Measurements from ENCODE around the gene FAM187B.
A peak's percentile ranks its signal among the peaks of the same experiment; 100 is the strongest.
"Not testable (repeated sequence)": the region's sequence is repeated elsewhere in the genome, so short reads cannot be mapped to it uniquely, and the experiment has no call there.

The FAM187B gene

GRCh38 chr19:35261356-35262100, 33.0 kb upstream of the FAM187B start:
- no peak for DNase-seq

DNA sequence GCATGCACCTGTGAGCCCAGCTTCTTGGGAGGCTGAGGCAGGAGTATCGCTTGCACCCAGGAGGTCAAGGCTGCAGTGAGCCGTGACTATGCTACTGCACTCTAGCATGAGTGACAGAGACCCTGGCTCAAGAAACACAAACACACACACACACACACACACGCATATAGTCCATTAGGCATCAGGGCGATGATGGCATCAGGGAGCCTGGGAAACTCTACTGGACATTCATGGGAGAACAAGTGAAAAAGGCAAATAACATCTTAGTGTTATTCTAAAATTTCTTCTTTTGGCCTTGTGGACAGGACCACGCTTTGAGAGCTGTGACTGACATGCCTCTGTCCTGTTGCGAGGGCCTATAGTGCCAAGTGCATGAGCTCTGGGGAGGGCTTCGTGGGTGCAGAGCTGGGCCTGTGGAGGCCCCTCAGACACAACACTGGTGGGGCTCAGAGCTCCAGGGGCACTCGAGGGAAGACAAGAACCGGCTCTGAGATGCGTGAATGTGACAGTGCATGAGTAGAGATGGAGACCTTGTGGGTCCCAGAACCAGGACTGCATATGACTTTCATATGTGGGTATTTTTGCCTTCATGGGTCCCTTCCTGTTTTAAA, 32.3 kb upstream of the FAM187B start:
- no peak for DNase-seq

- DNase-seq, result no peak
Observed at GRCh38 chr19:35257113-35257461, 28.5 kb upstream of the FAM187B start.

GRCh38 chr19:35256566-35256965, 28.0 kb upstream of the FAM187B start:
- no peak for DNase-seq

DNA sequence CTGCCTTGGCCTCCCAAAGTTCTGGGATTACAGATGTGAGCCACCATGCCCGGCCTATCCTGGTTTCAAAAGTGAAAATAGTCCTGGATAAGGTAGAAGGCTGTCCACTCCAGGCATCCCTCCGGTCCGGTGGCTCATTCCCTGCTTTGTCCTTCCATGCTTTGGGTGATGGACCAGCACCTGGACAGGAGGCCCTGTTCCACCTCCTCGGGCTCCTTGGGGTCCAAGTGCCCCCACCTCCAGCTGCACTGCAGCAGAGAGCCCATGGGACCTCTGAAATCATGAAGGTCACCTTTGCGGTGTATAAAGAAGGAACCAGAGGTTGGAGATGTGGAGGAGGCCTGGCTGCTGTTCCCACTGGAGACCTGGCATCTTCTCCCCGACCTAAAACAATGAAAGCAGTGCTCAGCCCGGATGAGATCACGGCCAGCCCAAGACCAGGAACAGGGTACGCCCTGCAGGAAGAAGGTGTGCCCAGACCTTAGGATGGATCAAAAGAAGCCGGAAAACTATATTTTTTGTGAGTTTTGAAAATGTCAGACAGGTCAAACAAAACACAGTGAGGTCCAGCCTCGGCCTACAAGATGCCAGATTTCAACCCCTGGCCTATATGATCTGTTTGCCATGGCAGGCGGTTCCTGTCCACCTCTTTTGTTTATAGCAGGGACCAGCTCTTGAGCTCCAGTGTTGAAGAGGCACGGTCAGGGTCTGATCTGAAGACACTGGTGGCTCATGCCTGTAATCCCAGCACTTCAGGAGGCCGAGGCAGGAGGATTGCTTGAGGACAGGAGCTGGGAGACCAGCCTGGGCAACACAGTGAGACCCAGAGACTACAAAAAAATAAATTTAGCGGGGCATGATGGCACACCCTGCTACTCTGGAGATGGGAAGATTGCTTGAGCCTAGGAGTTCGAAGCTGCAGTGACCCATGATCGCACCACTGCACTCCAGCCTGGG, 26.1 kb upstream of the FAM187B start:
- DNase-seq, result peak; percentile 1

GRCh38 chr19:35253316-35254286, 25.1 kb upstream of the FAM187B start:
- no peak for DNase-seq

- DNase-seq, result no peak
Observed at GRCh38 chr19:35251456-35251855, 22.9 kb upstream of the FAM187B start.

DNA sequence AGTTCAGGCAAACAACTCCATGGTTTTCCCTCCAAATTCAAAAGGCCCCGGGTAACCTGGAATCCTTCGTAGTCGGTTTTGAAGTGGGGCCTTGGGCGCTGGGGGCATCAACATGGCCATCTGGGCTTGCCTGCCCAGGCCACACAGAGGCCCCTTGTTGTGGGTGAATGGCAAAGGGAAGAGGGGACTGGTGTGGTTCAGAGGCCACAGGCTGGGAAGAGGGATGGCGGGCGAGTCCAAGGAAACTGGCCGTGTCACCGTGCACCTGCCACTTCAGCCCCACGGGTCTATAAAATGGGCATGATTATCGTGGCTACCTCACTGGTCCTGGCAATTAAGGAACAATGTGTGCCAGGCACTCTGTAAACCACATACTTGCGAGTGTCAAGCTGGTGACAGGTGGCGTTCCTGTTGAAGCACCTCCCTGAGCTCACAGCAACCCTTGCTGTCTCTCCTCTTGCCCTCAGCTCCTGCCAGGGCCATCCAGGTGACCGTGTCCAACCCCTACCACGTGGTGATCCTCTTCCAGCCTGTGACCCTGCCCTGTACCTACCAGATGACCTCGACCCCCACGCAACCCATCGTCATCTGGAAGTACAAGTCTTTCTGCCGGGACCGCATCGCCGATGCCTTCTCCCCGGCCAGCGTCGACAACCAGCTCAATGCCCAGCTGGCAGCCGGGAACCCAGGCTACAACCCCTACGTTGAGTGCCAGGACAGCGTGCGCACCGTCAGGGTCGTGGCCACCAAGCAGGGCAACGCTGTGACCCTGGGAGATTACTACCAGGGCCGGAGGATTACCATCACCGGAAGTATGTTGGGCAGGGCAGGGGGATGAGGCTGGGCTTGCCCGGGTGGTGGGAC, 21.5 kb upstream of the FAM187B start:
- no peak for DNase-seq

DNA sequence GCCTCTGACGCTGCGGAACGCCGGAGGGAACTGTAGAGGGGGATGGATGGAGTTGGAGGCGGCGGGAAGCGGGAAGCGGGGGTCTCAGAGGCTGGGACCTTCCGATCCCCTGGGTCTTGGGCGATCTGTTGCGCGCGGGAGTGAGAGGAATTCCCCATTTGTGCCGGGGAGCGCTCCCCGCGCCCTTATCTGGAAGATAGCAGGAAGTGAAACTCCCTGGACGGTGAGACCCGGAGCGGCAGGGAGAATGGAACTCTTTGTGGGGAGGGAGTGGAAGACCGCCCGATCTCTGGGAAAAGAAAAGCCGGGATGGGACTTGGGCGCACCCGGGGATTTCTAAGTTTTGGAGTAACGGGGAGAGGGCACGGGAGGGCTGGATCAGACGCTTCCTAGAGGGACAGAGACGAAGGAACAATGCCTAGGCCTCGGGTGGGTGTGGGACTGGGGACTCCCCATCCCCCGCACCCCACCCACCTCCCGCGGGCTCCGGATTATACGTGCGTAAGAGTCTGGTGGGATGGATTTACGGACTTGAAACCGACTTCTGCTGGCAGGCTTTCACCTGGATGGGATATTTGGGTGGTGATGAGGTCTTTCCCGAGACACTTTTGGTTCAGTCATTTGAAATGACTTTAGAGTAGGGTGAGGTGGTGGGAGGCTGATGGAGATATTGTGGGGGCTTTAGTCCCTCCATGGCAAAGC, 20.8 kb upstream of the FAM187B start:
- no peak for DNase-seq

- peak; percentile 74 for DNase-seq
Observed at GRCh38 chr19:35248310-35249145, 20.0 kb upstream of the FAM187B start, which contains the start of gene LSR. TSS of gene LSR (plus strand) at chr19:35249002. CDS start at chr19:35249023, 21 bp downstream.

GRCh38 chr19:35247526-35248309, 19.2 kb upstream of the FAM187B start:
- peak; percentile 61 for DNase-seq

- no peak for DNase-seq
Observed at GRCh38 chr19:35246466-35247092, 18.0 kb upstream of the FAM187B start.

GRCh38 chr19:35241417-35241816, 12.9 kb upstream of the FAM187B start:
- DNase-seq, result no peak

- no peak for DNase-seq
Observed at GRCh38 chr19:35240327-35240726, 11.8 kb upstream of the FAM187B start.

GRCh38 chr19:35239597-35239996, 11.1 kb upstream of the FAM187B start:
- not testable (repeated sequence) for DNase-seq

GRCh38 chr19:35236638-35237400, 8.3 kb upstream of the FAM187B start:
- no peak for DNase-seq

- no peak for DNase-seq
Observed at GRCh38 chr19:35232912-35233311, 4.4 kb upstream of the FAM187B start.

All from stimulated activated CD4-positive, alpha-beta T cell treated with anti-CD3 and anti-CD28 coated beads, Interleukin-4, amount 100 ng/mL, for 24 hours (primary cell).